Measurements from ENCODE around the gene ESAM.
A peak's percentile ranks its signal among the peaks of the same experiment; 100 is the strongest.

Gene ESAM

GRCh38 chr11:124769806-124770774 is 8.0 kb upstream of the ESAM start:
- DNase-seq, result no peak

- DNase-seq, result no peak
Observed at GRCh38 chr11:124768914-124769313, 6.8 kb upstream of the ESAM start.

GRCh38 chr11:124766156-124766555 is 4.1 kb upstream of the ESAM start:
- no peak for DNase-seq

- peak; percentile 84 to 85 for DNase-seq
Observed at GRCh38 chr11:124763156-124763947, 1.3 kb upstream of the ESAM start.

GRCh38 chr11:124762624-124763155 is 600 bp upstream of the ESAM start:
- DNase-seq, result no peak

GRCh38 chr11:124761301-124762104 is 587 bp downstream of the ESAM start:
- DNase-seq, result no peak

- DNase-seq, result no peak
Observed at GRCh38 chr11:124760806-124761205, 1.3 kb downstream of the ESAM start.

GRCh38 chr11:124760205-124760652 is 1.9 kb downstream of the ESAM start:
- no peak for DNase-seq

- DNase-seq, result no peak
Observed at GRCh38 chr11:124759266-124760204, 2.6 kb downstream of the ESAM start.

GRCh38 chr11:124758355-124759265 is 3.5 kb downstream of the ESAM start:
- DNase-seq, result peak; percentile 67 to 78

- no peak for DNase-seq
Observed at GRCh38 chr11:124757320-124757719, 4.8 kb downstream of the ESAM start.

GRCh38 chr11:124756753-124757227 is 5.3 kb downstream of the ESAM start:
- DNase-seq, result no peak

- no peak for DNase-seq
Observed at GRCh38 chr11:124756033-124756752, 5.9 kb downstream of the ESAM start.

GRCh38 chr11:124754710-124755109 is 7.4 kb downstream of the ESAM start:
- no peak for DNase-seq

GRCh38 chr11:124754309-124754708 is 7.8 kb downstream of the ESAM start:
- DNase-seq, result no peak

- no peak for DNase-seq
Observed at GRCh38 chr11:124753624-124754023, 8.5 kb downstream of the ESAM start.

GRCh38 chr11:124753205-124753604 is 8.9 kb downstream of the ESAM start:
- DNase-seq, result no peak

GRCh38 chr11:124752471-124753102 is 9.5 kb downstream of the ESAM start:
- DNase-seq, result no peak

Measured in CD4-positive, alpha-beta T cell treated with Interleukin-4 for 1 hour (primary cell).